PC-9 (cell line): Measurements from ENCODE around the gene ENKUR.

Experiments
- CTCF ChIP-seq: fragments of 200-600 bp; sonication (generic); conservative IDR thresholded peaks from 2 replicates; pipeline ENCODE4 v1.6.1; 2017; ENCODE audit warnings: mixed run types, antibody characterized with exemption, mild to moderate bottlenecking, moderate library complexity
- EZH2 ChIP-seq: fragments of 200-600 bp; sonication (generic); IDR thresholded peaks from 2 replicates; pipeline ENCODE4 v1.8.0; 2017; ENCODE audit warnings: antibody characterized with exemption, low read depth

- no peak for TF ChIP-seq CTCF
- TF ChIP-seq EZH2: no peak
Observed at GRCh38 chr10:25017661-25018060, 1.7 kb upstream of the ENKUR start.
